Loucy (cell line): ENCODE results near the gene NOTCH3.

Source experiments
- H2AFZ ChIP-seq: fragments of 200-600 bp; sonication (generic); 2 replicates; pipeline ENCODE4 v1.6.0; 2016; ENCODE audit warnings: antibody characterized with exemption, mild to moderate bottlenecking, low read length, moderate library complexity
- H3F3A ChIP-seq: fragments of 200-600 bp; 2 replicates; pipeline ENCODE4 v1.6.0; 2016; ENCODE audit warnings: antibody characterized with exemption, low read depth, mild to moderate bottlenecking
- H3K27me3 ChIP-seq: fragments of 200-600 bp; sonication (generic); 2 replicates; pipeline ENCODE4 v1.6.1; 2014; ENCODE audit warnings: low read length, mild to moderate bottlenecking; ENCODE audit not compliant: insufficient read depth, poor library complexity, severe bottlenecking
- H3K36me3 ChIP-seq: fragments of 200-600 bp; sonication (generic); 2 replicates; pipeline ENCODE4 v1.6.1; 2016; ENCODE audit warnings: low read length; ENCODE audit not compliant: insufficient read depth
- H3K4me1 ChIP-seq: fragments of 200-600 bp; sonication (generic); 2 replicates; pipeline ENCODE4 v1.5.1; 2014; ENCODE audit warnings: low read length, mild to moderate bottlenecking; ENCODE audit not compliant: insufficient read depth, poor library complexity, severe bottlenecking
- H3K4me2 ChIP-seq: fragments of 200-600 bp; sonication (generic); 2 replicates; pipeline ENCODE4 v1.6.0; 2014; ENCODE audit warnings: antibody characterized with exemption, low read length, low read depth, mild to moderate bottlenecking; ENCODE audit not compliant: poor library complexity, severe bottlenecking
- H3K4me3 ChIP-seq: fragments of 200-600 bp; sonication (generic); 2 replicates; pipeline ENCODE4 v1.5.1; 2014; ENCODE audit warnings: low read length, mild to moderate bottlenecking, mixed read lengths; ENCODE audit not compliant: poor library complexity, severe bottlenecking
- H3K79me2 ChIP-seq: fragments of 200-600 bp; sonication (generic); 2 replicates; pipeline ENCODE4 v1.6.1; 2014; ENCODE audit warnings: low read length; ENCODE audit not compliant: insufficient read depth
- H3K9ac ChIP-seq: fragments of 200-600 bp; sonication (generic); 2 replicates; pipeline ENCODE4 v1.6.0; 2014; ENCODE audit warnings: mild to moderate bottlenecking, low read depth, low read length, moderate library complexity; ENCODE audit not compliant: poor library complexity, severe bottlenecking
- H3K9me2 ChIP-seq: fragments of 200-600 bp; sonication (generic); replicated peaks from 2 replicates; pipeline ENCODE4 v1.6.1; 2016; ENCODE audit warnings: low read depth, low read length, mixed read lengths
- H3K9me3 ChIP-seq: fragments of 200-600 bp; sonication (generic); 2 replicates; pipeline ENCODE4 v1.6.1; 2014; ENCODE audit warnings: mild to moderate bottlenecking, antibody characterized with exemption, low read length, low read depth; ENCODE audit not compliant: insufficient read depth
- H4K20me1 ChIP-seq: fragments of 200-600 bp; sonication (generic); 2 replicates; pipeline ENCODE4 v1.6.0; 2014; ENCODE audit warnings: antibody characterized with exemption, low read length, mild to moderate bottlenecking; ENCODE audit not compliant: insufficient read depth, poor library complexity, severe bottlenecking
- CTCF ChIP-seq: fragments of 200-600 bp; sonication (generic); conservative IDR thresholded peaks from 2 replicates; pipeline ENCODE4 v1.5.1; 2014; ENCODE audit warnings: mild to moderate bottlenecking, antibody characterized with exemption, low read length
- EZH2phosphoT487 ChIP-seq: fragments of 200-600 bp; IDR thresholded peaks from 2 replicates; pipeline ENCODE4 v1.6.1; 2018; ENCODE audit warnings: antibody characterized with exemption, mild to moderate bottlenecking, moderate library complexity, borderline replicate concordance

Gene NOTCH3

GRCh38 chr19:15200553-15201364 is at the start of gene NOTCH3:
Gene NOTCH3, minus strand, starts transcription at chr19:15200995. Its CDS starts 90 bp downstream, at chr19:15200905.
- no peaks in the 10 kb centered on the region for H3F3A ChIP-seq
- H3K9me3 ChIP-seq = no peaks in the 10 kb centered on the region
- no peaks in the 10 kb centered on the region for H3K36me3 ChIP-seq
- TF ChIP-seq CTCF (no peak), EZH2phosphoT487 (no peak)
- no peaks in the 10 kb centered on the region for H4K20me1 ChIP-seq
- H3K9ac ChIP-seq = no peak within 1 kb of the TSS
- H3K4me2 ChIP-seq = peak within 1 kb of the TSS; percentile 13
- no peak within 1 kb of the TSS for H3K4me3 ChIP-seq
- peaks cover 10% of the 10 kb centered on the region for H3K4me1 ChIP-seq
- H2AFZ ChIP-seq = no peak within 1 kb of the TSS
- no peaks in the 10 kb centered on the region for H3K27me3 ChIP-seq
- no peaks in the 10 kb centered on the region for H3K9me2 ChIP-seq
- H3K79me2 ChIP-seq = no peaks in the 10 kb centered on the region

- Histone ChIP-seq H3K79me2 (peaks cover 4% of the 10 kb centered on the region; the same call in 1 of the 2 replicates), H3K36me3 (peaks cover 96% of the 10 kb centered on the region; the same call in 1 of the 2 replicates), H3K4me1 (no peaks in the 10 kb centered on the region), H3K4me2 (no peak overlapping the region), H4K20me1 (peaks cover 18% of the 10 kb centered on the region), H3F3A (no peaks in the 10 kb centered on the region), H3K27me3 (no peaks in the 10 kb centered on the region), H3K4me3 (no peak overlapping the region), H2AFZ (no peak overlapping the region), H3K9me2 (no peaks in the 10 kb centered on the region), H3K9me3 (no peaks in the 10 kb centered on the region), H3K9ac (no peak overlapping the region)
- TF ChIP-seq EZH2phosphoT487 (no peak), CTCF (no peak)
Observed at GRCh38 chr19:15250640-15250993, 49.8 kb upstream of the NOTCH3 start.

GRCh38 chr19:15249972-15250639 is 49.3 kb upstream of the NOTCH3 start:
- Histone ChIP-seq H3K4me2 (no peak overlapping the region), H3K9me3 (no peaks in the 10 kb centered on the region), H2AFZ (no peak overlapping the region), H3K27me3 (no peaks in the 10 kb centered on the region), H3K9me2 (no peaks in the 10 kb centered on the region), H3K79me2 (peaks cover 4% of the 10 kb centered on the region; the same call in 1 of the 2 replicates), H3F3A (no peaks in the 10 kb centered on the region), H3K4me3 (no peak overlapping the region), H3K4me1 (no peaks in the 10 kb centered on the region), H3K36me3 (peaks cover 96% of the 10 kb centered on the region; the same call in 1 of the 2 replicates), H3K9ac (no peak overlapping the region), H4K20me1 (peaks cover 18% of the 10 kb centered on the region)
- TF ChIP-seq CTCF (no peak), EZH2phosphoT487 (no peak)
